SK-N-SH (cell line): ENCODE data around the gene CPA3. TPM values are rescaled to one million over a fixed set of nuclear protein-coding genes. Genes with fewer than 3 reads are reported as not detected.

Source experiments
- CTCF ChIA-PET: fragments of 300-600, 350-600 bp; formaldehyde crosslinking; extraction: SDS; loops from one replicate; lab custom pipeline; 2021; lab: Yijun Ruan, JAX
- POLR2A ChIA-PET: fragments of 350-600 bp; sonication (Branson Sonifier 250); formaldehyde crosslinking; extraction: SDS; loops from one replicate; lab custom pipeline; 2020; ENCODE audit warnings: antibody characterized with exemption, inconsistent platforms; lab: Yijun Ruan, JAX
- DNase-seq: peaks from one replicate; pipeline ENCODE4 v3.0.0; 2012
- H2AFZ ChIP-seq: fragments of 200-600 bp; sonication (generic); 2 replicates; pipeline ENCODE4 v1.8.1; 2016; ENCODE audit warnings: antibody characterized with exemption, mild to moderate bottlenecking, low read depth
- H3F3A ChIP-seq: fragments of 200-600 bp; sonication (generic); replicated peaks from 2 replicates; pipeline ENCODE3; 2016; ENCODE audit warnings: antibody characterized with exemption, mild to moderate bottlenecking; ENCODE audit not compliant: insufficient read depth
- H3K27ac ChIP-seq, 2 experiments: fragments of 200-500 bp in 1 of 2; fragments of 200-600 bp in 1 of 2; sonication (Bioruptor generic) in 1 of 2; sonication (generic), shearing (Covaris generic) in 1 of 2; 2 replicates each; pipeline versions ENCODE4 v1.5.1 to v1.6.1; 2014 to 2016; ENCODE audit warnings: low read depth in 2 of 2, inconsistent platforms in 1 of 2, low read length in 1 of 2, mild to moderate bottlenecking in 1 of 2, mixed read lengths in 1 of 2
- H3K27me3 ChIP-seq: fragments of 200-600 bp; sonication (generic), shearing (Covaris generic); 2 replicates; pipeline ENCODE4 v1.6.1; 2016; ENCODE audit warnings: mixed run types; ENCODE audit not compliant: insufficient read depth
- H3K36me3 ChIP-seq, 2 experiments: fragments of 200-500 bp in 1 of 2; fragments of 200-600 bp in 1 of 2; sonication (Bioruptor generic) in 1 of 2; sonication (generic) in 1 of 2; replicated peaks in 1 of 2; 2 replicates each; pipeline versions ENCODE3 to v1.5.1; 2014 to 2016; ENCODE audit warnings: low read length in 1 of 2, mild to moderate bottlenecking in 1 of 2; ENCODE audit not compliant: insufficient read depth in 2 of 2, control insufficient read depth in 1 of 2
- H3K4me1 ChIP-seq, 2 experiments: fragments of 200-500 bp in 1 of 2; fragments of 200-600 bp in 1 of 2; sonication (Bioruptor generic) in 1 of 2; sonication (generic), shearing (Covaris generic) in 1 of 2; 2 replicates each; pipeline versions ENCODE4 v1.5.1 to v1.6.1; 2014 to 2016; ENCODE audit warnings: low read depth in 1 of 2, low read length in 1 of 2, mixed run types in 1 of 2; ENCODE audit not compliant: insufficient read depth in 2 of 2, control insufficient read depth in 1 of 2
- H3K4me2 ChIP-seq: fragments of 200-600 bp; sonication (generic), shearing (Covaris generic); 2 replicates; pipeline ENCODE4 v1.6.1; 2017; ENCODE audit warnings: mixed run types
- H3K4me3 ChIP-seq, 2 experiments: fragments of 200-500 bp in 1 of 2; fragments of 200-600 bp in 1 of 2; sonication (Bioruptor generic) in 1 of 2; sonication (generic), shearing (Covaris generic) in 1 of 2; 2 replicates each; pipeline versions ENCODE4 v1.5.1 to v1.8.1; 2014 to 2016; ENCODE audit warnings: low read depth in 2 of 2, inconsistent platforms in 1 of 2, low read length in 1 of 2, mild to moderate bottlenecking in 1 of 2, mixed read lengths in 1 of 2, moderate library complexity in 1 of 2
- H3K79me2 ChIP-seq: fragments of 200-600 bp; sonication (generic); 2 replicates; pipeline ENCODE4 v1.8.1; 2017; ENCODE audit warnings: mild to moderate bottlenecking; ENCODE audit not compliant: insufficient read depth
- H3K9ac ChIP-seq: fragments of 200-600 bp; sonication (generic); 2 replicates; pipeline ENCODE4 v1.6.1; 2017; ENCODE audit warnings: mixed run types
- H3K9me2 ChIP-seq: fragments of 200-600 bp; sonication (generic); 2 replicates; pipeline ENCODE4 v1.6.1; 2017; ENCODE audit warnings: mixed run types
- H3K9me3 ChIP-seq: fragments of 200-600 bp; sonication (generic); 2 replicates; pipeline ENCODE4 v1.6.1; 2017; ENCODE audit warnings: mixed run types, mild to moderate bottlenecking, moderate library complexity
- H4K20me1 ChIP-seq: fragments of 200-600 bp; sonication (generic); 2 replicates; pipeline ENCODE4 v1.6.1; 2017; ENCODE audit warnings: mild to moderate bottlenecking, mixed run types; ENCODE audit not compliant: insufficient read depth
- FOSL2 ChIP-seq: IDR thresholded peaks from 2 replicates; pipeline ENCODE4 v1.4.0; 2012; ENCODE audit warnings: low read depth, mild to moderate bottlenecking, moderate library complexity, borderline replicate concordance
- FOXJ3 ChIP-seq: sonication (generic); formaldehyde crosslinking; IDR thresholded peaks from 2 replicates; pipeline ENCODE4 v1.5.1; 2020; ENCODE audit warnings: mild to moderate bottlenecking, missing genetic modification reagents
- MXI1 ChIP-seq: IDR thresholded peaks from 2 replicates; pipeline ENCODE4 v1.6.1; 2012; ENCODE audit warnings: mild to moderate bottlenecking, low read depth, low read length, improper control_type of control experiment
- RAD21 ChIP-seq: IDR thresholded peaks from 2 replicates; pipeline ENCODE4 v1.6.1; 2012; ENCODE audit warnings: mild to moderate bottlenecking, low read length
- RCOR1 ChIP-seq: fragments of 150-350 bp; IDR thresholded peaks from 2 replicates; pipeline ENCODE4 v1.6.1; 2017; ENCODE audit warnings: antibody characterized with exemption, low read length
- RFX5 ChIP-seq: IDR thresholded peaks from 2 replicates; pipeline ENCODE4 v1.6.1; 2012; ENCODE audit warnings: mild to moderate bottlenecking, improper control_type of control experiment, low read length
- SIN3A ChIP-seq: IDR thresholded peaks from 2 replicates; pipeline ENCODE4 v1.6.1; 2012; ENCODE audit warnings: low read depth, mild to moderate bottlenecking, low read length, moderate library complexity, borderline replicate concordance
- WGBS: methylation state at CpG from one replicate; pipeline ENCODE4 v1.1.6; 2017; ENCODE audit warnings: low lambda C conversion rate; 5-methylcytosine and 5-hydroxymethylcytosine counted together
- polyA plus RNA-seq, 3 experiments: library from polyadenylated mRNA; depleted of rRNA; stranded (reverse); fragments of >200 nt; gene quantifications; 2 replicates each; pipeline ENCODE4 v1.2.3, GENCODE V29; 2012
- TF ChIP-seq, protein P1 (sequence below): IDR thresholded peaks from 2 replicates; pipeline ENCODE4 v1.6.1; 2012; ENCODE audit warnings: mild to moderate bottlenecking, low read depth, low read length, moderate library complexity
- TF ChIP-seq, protein P2 (sequence below): IDR thresholded peaks from 2 replicates; pipeline ENCODE4 v1.4.0; 2012; ENCODE audit warnings: low read depth
- TF ChIP-seq, protein P3 (sequence below): fragments of 150-350 bp; IDR thresholded peaks from 2 replicates; pipeline ENCODE4 v1.6.1; 2017; ENCODE audit warnings: antibody characterized with exemption, low read length, low read depth, borderline replicate concordance

CPA3 gene
- polyA plus RNA-seq, 1 of the 3 experiments (the other 2 are of a cell fraction): not detected

DNA sequence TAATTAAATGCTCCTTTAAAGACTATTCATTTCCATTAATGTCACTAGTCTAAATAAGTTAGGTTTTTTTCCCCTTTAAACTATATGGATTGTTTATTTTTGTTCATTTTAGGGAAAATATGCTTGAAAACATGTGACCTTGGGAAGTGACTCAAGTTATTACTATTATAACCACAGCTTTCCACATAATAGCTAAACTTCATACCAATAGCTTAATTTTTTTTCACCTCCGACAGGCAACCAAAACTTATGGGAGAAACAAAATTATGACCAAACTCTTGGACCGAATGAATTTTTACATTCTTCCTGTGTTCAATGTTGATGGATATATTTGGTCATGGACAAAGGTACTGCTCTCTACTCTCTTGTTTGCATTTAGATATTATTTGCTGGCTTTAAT is 16.2 kb downstream of the CPA3 start:
- no peak for DNase-seq
- no peaks in the 10 kb centered on the region for H3K79me2 ChIP-seq
- POLR2A ChIA-PET: no interaction called here

DNA sequence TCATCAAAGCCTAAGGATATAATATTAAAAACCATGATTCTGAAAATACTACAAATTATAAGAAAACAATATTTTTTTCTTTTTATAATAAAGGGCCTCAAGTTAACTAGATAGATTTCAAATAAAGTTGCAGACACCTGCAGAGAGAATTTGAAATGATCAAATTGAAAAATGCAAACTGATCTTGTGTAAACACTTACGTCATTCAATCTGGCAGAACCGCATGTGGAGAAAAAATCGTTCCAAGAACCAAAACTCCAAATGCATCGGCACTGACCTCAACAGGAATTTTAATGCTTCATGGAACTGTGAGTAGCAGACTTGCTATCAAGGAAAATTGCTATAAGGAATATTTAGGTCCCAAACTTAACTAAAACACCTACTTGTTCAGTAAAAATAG is 17.2 kb downstream of the CPA3 start:
- no peaks in the 10 kb centered on the region for H3K79me2 ChIP-seq
- no peaks in the 10 kb centered on the region for H3K36me3 ChIP-seq
- H3K27me3 ChIP-seq: no peaks in the 10 kb centered on the region
- no peaks in the 10 kb centered on the region for H3F3A ChIP-seq
- POLR2A ChIA-PET: no interaction called here
- no peak overlapping the region for H3K9ac ChIP-seq
- H4K20me1 ChIP-seq: no peaks in the 10 kb centered on the region
- no peak overlapping the region for H3K4me3 ChIP-seq
- no peaks in the 10 kb centered on the region for H3K9me2 ChIP-seq
- no peaks in the 10 kb centered on the region for H3K9me3 ChIP-seq
- TF ChIP-seq, protein P1, sequence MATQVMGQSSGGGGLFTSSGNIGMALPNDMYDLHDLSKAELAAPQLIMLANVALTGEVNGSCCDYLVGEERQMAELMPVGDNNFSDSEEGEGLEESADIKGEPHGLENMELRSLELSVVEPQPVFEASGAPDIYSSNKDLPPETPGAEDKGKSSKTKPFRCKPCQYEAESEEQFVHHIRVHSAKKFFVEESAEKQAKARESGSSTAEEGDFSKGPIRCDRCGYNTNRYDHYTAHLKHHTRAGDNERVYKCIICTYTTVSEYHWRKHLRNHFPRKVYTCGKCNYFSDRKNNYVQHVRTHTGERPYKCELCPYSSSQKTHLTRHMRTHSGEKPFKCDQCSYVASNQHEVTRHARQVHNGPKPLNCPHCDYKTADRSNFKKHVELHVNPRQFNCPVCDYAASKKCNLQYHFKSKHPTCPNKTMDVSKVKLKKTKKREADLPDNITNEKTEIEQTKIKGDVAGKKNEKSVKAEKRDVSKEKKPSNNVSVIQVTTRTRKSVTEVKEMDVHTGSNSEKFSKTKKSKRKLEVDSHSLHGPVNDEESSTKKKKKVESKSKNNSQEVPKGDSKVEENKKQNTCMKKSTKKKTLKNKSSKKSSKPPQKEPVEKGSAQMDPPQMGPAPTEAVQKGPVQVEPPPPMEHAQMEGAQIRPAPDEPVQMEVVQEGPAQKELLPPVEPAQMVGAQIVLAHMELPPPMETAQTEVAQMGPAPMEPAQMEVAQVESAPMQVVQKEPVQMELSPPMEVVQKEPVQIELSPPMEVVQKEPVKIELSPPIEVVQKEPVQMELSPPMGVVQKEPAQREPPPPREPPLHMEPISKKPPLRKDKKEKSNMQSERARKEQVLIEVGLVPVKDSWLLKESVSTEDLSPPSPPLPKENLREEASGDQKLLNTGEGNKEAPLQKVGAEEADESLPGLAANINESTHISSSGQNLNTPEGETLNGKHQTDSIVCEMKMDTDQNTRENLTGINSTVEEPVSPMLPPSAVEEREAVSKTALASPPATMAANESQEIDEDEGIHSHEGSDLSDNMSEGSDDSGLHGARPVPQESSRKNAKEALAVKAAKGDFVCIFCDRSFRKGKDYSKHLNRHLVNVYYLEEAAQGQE: no peak
- TF ChIP-seq, protein P2, sequence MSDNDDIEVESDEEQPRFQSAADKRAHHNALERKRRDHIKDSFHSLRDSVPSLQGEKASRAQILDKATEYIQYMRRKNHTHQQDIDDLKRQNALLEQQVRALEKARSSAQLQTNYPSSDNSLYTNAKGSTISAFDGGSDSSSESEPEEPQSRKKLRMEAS: no peak
- TF ChIP-seq RFX5 (no peak), RCOR1 (no peak), FOSL2 (no peak), MXI1 (no peak), RAD21 (no peak), SIN3A (no peak)
- TF ChIP-seq, protein P3, sequence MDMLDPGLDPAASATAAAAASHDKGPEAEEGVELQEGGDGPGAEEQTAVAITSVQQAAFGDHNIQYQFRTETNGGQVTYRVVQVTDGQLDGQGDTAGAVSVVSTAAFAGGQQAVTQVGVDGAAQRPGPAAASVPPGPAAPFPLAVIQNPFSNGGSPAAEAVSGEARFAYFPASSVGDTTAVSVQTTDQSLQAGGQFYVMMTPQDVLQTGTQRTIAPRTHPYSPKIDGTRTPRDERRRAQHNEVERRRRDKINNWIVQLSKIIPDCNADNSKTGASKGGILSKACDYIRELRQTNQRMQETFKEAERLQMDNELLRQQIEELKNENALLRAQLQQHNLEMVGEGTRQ: no peak
- WGBS: 89% methylated on average over 4 of the region's 4 CpGs
- H3K4me1 ChIP-seq: no peaks in the 10 kb centered on the region; a peak in 2 of 4 replicates
- no peak overlapping the region for H2AFZ ChIP-seq
- H3K4me2 ChIP-seq: no peak overlapping the region
- DNase-seq: no peak
- no peak overlapping the region for H3K27ac ChIP-seq
- CTCF ChIA-PET: interaction anchor here (3.2 kb wide), 1 partner anchor 156 kb away, joined by 24 read pairs; no protein-coding TSS in a partner anchor

More for the DNA sequence above, 16.2 kb downstream of the CPA3 start:
- no peak overlapping the region for H3K27ac ChIP-seq
- no peaks in the 10 kb centered on the region; a peak in 2 of 4 replicates for H3K4me1 ChIP-seq
- CTCF ChIA-PET: interaction anchor here (0.7 to 3.2 kb wide), 6 partner anchors 14 to 501 kb away, joined by 3 to 24 read pairs (median 4); no protein-coding TSS in a partner anchor
- no peak for TF ChIP-seq FOSL2
- TF ChIP-seq FOXJ3 (CRISPR knock-in tag): no peak
- no peak overlapping the region for H3K4me3 ChIP-seq
- H3K4me2 ChIP-seq: no peak overlapping the region
- WGBS: 77% methylated on average over 2 of the region's 2 CpGs
- H3K9ac ChIP-seq: no peak overlapping the region
- no peaks in the 10 kb centered on the region for H3K9me2 ChIP-seq
- no peak overlapping the region for H2AFZ ChIP-seq
- no peaks in the 10 kb centered on the region for H3F3A ChIP-seq
- no peaks in the 10 kb centered on the region for H3K36me3 ChIP-seq
- no peaks in the 10 kb centered on the region for H3K27me3 ChIP-seq
- H3K9me3 ChIP-seq: no peaks in the 10 kb centered on the region
- no peaks in the 10 kb centered on the region for H4K20me1 ChIP-seq
